H1 (cell line): ENCODE measurements around the gene PRSS2. TPM values are rescaled to one million over a fixed set of nuclear protein-coding genes. Genes with fewer than 3 reads are reported as not detected.

Source experiments
- CTCF ChIA-PET: fragments of 300-600 bp; sonication (Branson Sonifier 250); formaldehyde crosslinking; loops from one replicate; lab custom pipeline; 2021; ENCODE audit not compliant: partially characterized antibody; lab: Charles Lee
- POLR2A ChIA-PET: fragments of 300-600 bp; sonication (Branson Sonifier 250); formaldehyde crosslinking; loops from one replicate; lab custom pipeline; 2021; ENCODE audit warnings: inconsistent platforms; ENCODE audit not compliant: partially characterized antibody; lab: Charles Lee
- DNase-seq, 2 experiments: peaks; one replicate each; pipeline versions ENCODE4 v3.0.0 to v3.0.0-alpha.2; 2010 to 2022; ENCODE audit warnings: low spot score in 2 of 2, low read depth in 1 of 2, mixed read lengths in 1 of 2
- FAIRE-seq: peaks from 2 replicates; lab custom pipeline; 2011; peaks lifted over from hg19 to GRCh38; lab: Jason Lieb, UNC
- H2AFZ ChIP-seq: 2 replicates; pipeline ENCODE4 v1.8.1; 2012; ENCODE audit warnings: low read length, inconsistent platforms
- H2AK5ac ChIP-seq: 2 replicates; pipeline ENCODE4 v1.6.1; 2013; ENCODE audit warnings: low read depth, low read length
- H2BK120ac ChIP-seq: replicated peaks from 2 replicates; pipeline ENCODE3; 2013; ENCODE audit warnings: low read depth, low read length, inconsistent platforms
- H2BK12ac ChIP-seq: 2 replicates; pipeline ENCODE4 v1.6.1; 2013; ENCODE audit warnings: low read depth, low read length
- H2BK15ac ChIP-seq: 2 replicates; pipeline ENCODE4 v1.6.1; 2013; ENCODE audit warnings: low read length
- H2BK20ac ChIP-seq: 2 replicates; pipeline ENCODE4 v1.6.1; 2013; ENCODE audit warnings: low read length
- H2BK5ac ChIP-seq: 2 replicates; pipeline ENCODE4 v1.6.1; 2013; ENCODE audit warnings: low read depth, low read length
- H3K14ac ChIP-seq: 2 replicates; pipeline ENCODE4 v1.6.1; 2013; ENCODE audit warnings: inconsistent platforms; ENCODE audit not compliant: insufficient read length
- H3K18ac ChIP-seq: 2 replicates; pipeline ENCODE4 v1.6.1; 2013; ENCODE audit warnings: low read length; ENCODE audit errors: extremely low read depth
- H3K23ac ChIP-seq: 2 replicates; pipeline ENCODE4 v1.6.1; 2013; ENCODE audit warnings: inconsistent platforms; ENCODE audit not compliant: insufficient read length
- H3K23me2 ChIP-seq: 2 replicates; pipeline ENCODE4 v1.6.1; 2013; ENCODE audit warnings: low read depth, low read length
- H3K27ac ChIP-seq: 2 replicates; pipeline ENCODE4 v1.6.1; 2011; ENCODE audit warnings: low read depth, low read length, inconsistent platforms
- H3K27me3 ChIP-seq, 4 experiments: replicated peaks in 1 of 4; 1 replicate in 1 of 4; 2 replicates in 3 of 4; pipeline versions ENCODE4 v1.6.1 to v1.8.1; 2011 to 2013; ENCODE audit warnings: low read length in 3 of 4, mild to moderate bottlenecking in 3 of 4, inconsistent platforms in 2 of 4, mixed read lengths in 2 of 4, moderate library complexity in 1 of 4; ENCODE audit not compliant: control insufficient read depth in 3 of 4, insufficient read depth in 3 of 4; ENCODE audit errors: extremely low read depth in 1 of 4
- H3K36me3 ChIP-seq, 4 experiments: 2 replicates each; pipeline versions ENCODE4 v1.6.1 to v1.8.1; 2011 to 2013; ENCODE audit warnings: mild to moderate bottlenecking in 4 of 4, low read length in 3 of 4, moderate library complexity in 2 of 4, control low read depth in 1 of 4, inconsistent platforms in 1 of 4; ENCODE audit not compliant: insufficient read depth in 4 of 4, control insufficient read depth in 2 of 4
- H3K4ac ChIP-seq: replicated peaks from 2 replicates; pipeline ENCODE3; 2013; ENCODE audit warnings: low read length, low read depth, mixed read lengths, inconsistent platforms; ENCODE audit not compliant: insufficient read length
- H3K4me1 ChIP-seq, 4 experiments: replicated peaks in 1 of 4; 1 replicate in 1 of 4; 2 replicates in 3 of 4; pipeline versions ENCODE4 v1.6.1 to v1.8.1; 2011 to 2013; ENCODE audit warnings: low read length in 3 of 4, inconsistent platforms in 2 of 4, mixed read lengths in 1 of 4; ENCODE audit not compliant: insufficient read depth in 4 of 4, control insufficient read depth in 3 of 4
- H3K4me2 ChIP-seq, 2 experiments: 2 replicates each; pipeline versions ENCODE4 v1.6.1 to v1.8.1; 2011 to 2013; ENCODE audit warnings: low read depth in 2 of 2, low read length in 2 of 2, control low read depth in 1 of 2, inconsistent platforms in 1 of 2, mild to moderate bottlenecking in 1 of 2; ENCODE audit not compliant: insufficient read depth in 1 of 2
- H3K4me3 ChIP-seq, 4 experiments: fragments of 200-600, 300-600 bp in 1 of 4; sonication (generic), shearing (Covaris generic), sonication (Bioruptor Twin) in 1 of 4; 2 replicates each; pipeline versions ENCODE4 v1.5.1 to v1.8.1; 2011 to 2016; ENCODE audit warnings: low read length in 4 of 4, low read depth in 3 of 4, control low read depth in 2 of 4, inconsistent platforms in 2 of 4, mild to moderate bottlenecking in 2 of 4, mixed read lengths in 1 of 4, moderate library complexity in 1 of 4; ENCODE audit not compliant: insufficient read depth in 2 of 4; ENCODE audit errors: extremely low read depth in 1 of 4
- H3K56ac ChIP-seq: replicated peaks from 2 replicates; pipeline ENCODE3; 2013; ENCODE audit warnings: low read depth, mild to moderate bottlenecking, mixed read lengths, low read length, inconsistent platforms; ENCODE audit not compliant: insufficient read length
- H3K79me1 ChIP-seq: 2 replicates; pipeline ENCODE4 v1.6.1; 2013; ENCODE audit warnings: low read depth, low read length, control low read depth
- H3K79me2 ChIP-seq, 2 experiments: 2 replicates each; pipeline versions ENCODE4 v1.6.1 to v1.8.1; 2012 to 2013; ENCODE audit warnings: low read length in 2 of 2, mild to moderate bottlenecking in 2 of 2, inconsistent platforms in 1 of 2; ENCODE audit not compliant: insufficient read depth in 2 of 2, control insufficient read depth in 1 of 2
- H3K9ac ChIP-seq, 4 experiments: replicated peaks in 1 of 4; 1 replicate in 1 of 4; 2 replicates in 3 of 4; pipeline versions ENCODE4 v1.6.1 to v1.8.1; 2011 to 2013; ENCODE audit warnings: low read depth in 3 of 4, low read length in 3 of 4, control low read depth in 2 of 4, mild to moderate bottlenecking in 2 of 4, moderate library complexity in 2 of 4, inconsistent platforms in 1 of 4; ENCODE audit errors: extremely low read depth in 1 of 4
- H3K9me3 ChIP-seq, 2 experiments: 2 replicates each; pipeline versions ENCODE4 v1.6.1 to v1.8.1; 2012 to 2013; ENCODE audit warnings: mild to moderate bottlenecking in 2 of 2, moderate library complexity in 2 of 2, control low read depth in 1 of 2, inconsistent platforms in 1 of 2, low read depth in 1 of 2, low read length in 1 of 2, mixed read lengths in 1 of 2; ENCODE audit not compliant: insufficient read depth in 2 of 2
- H4K20me1 ChIP-seq, 2 experiments: replicated peaks in 1 of 2; 2 replicates each; pipeline versions ENCODE3 to v1.8.1; 2011 to 2013; ENCODE audit warnings: inconsistent platforms in 2 of 2, low read length in 2 of 2, mild to moderate bottlenecking in 1 of 2; ENCODE audit not compliant: insufficient read depth in 2 of 2, control insufficient read depth in 1 of 2
- H4K5ac ChIP-seq: 2 replicates; pipeline ENCODE4 v1.6.1; 2013; ENCODE audit warnings: low read length, low read depth, mixed read lengths, inconsistent platforms; ENCODE audit not compliant: insufficient read length
- H4K8ac ChIP-seq: 2 replicates; pipeline ENCODE4 v1.8.0; 2013; ENCODE audit warnings: mild to moderate bottlenecking, moderate library complexity, low read length, inconsistent platforms; ENCODE audit not compliant: insufficient read depth; ENCODE audit errors: extremely low read depth
- H4K91ac ChIP-seq: replicated peaks from 2 replicates; pipeline ENCODE3; 2013; ENCODE audit warnings: low read length, mixed read lengths, inconsistent platforms; ENCODE audit not compliant: insufficient read length
- CHD1 ChIP-seq: IDR thresholded peaks from 2 replicates; pipeline ENCODE4 v1.6.1; 2012; ENCODE audit warnings: low read depth, low read length, improper control_type of control experiment
- WGBS, 2 experiments: shearing (Covaris generic) in 1 of 2; methylation state at CpG; one replicate each; pipeline versions ENCODE4 v1.1.6 to v1.1.7; 2013 to 2015; ENCODE audit warnings: low lambda C conversion rate in 2 of 2, mixed read lengths in 2 of 2, inconsistent platforms in 1 of 2, low coverage in 1 of 2, missing lambda C conversion rate in 1 of 2; ENCODE audit not compliant: insufficient replicate concordance in 2 of 2, insufficient coverage in 1 of 2, insufficient read length in 1 of 2; ENCODE audit errors: extremely low coverage in 1 of 2, missing lambda C conversion rate in 1 of 2; 5-methylcytosine and 5-hydroxymethylcytosine counted together
- polyA plus RNA-seq, 7 experiments: library from polyadenylated mRNA; depleted of rRNA in 3 of 7; stranded (reverse) in 5 of 7; unstranded in 2 of 7; fragments of >200 nt in 5 of 7; fragments of 200-250 nt in 2 of 7; gene quantifications; 1 replicate in 5 of 7; 2 replicates in 1 of 7; 4 replicates in 1 of 7; pipeline versions ENCODE4 v1.2.1 to v1.2.3, GENCODE V29; 2011 to 2013; ENCODE audit warnings: missing spikeins in 2 of 7, mixed read lengths in 2 of 7
- total RNA-seq: library from RNA; stranded (reverse); fragmentation: NEBNext Ultra II Directional; extraction: Animal tissue kit (Norgen Biotek cat#: 25700); gene quantifications from 2 replicates; pipeline ENCODE4 v1.2.1, GENCODE V29; 2021

The PRSS2 gene
- total and polyA plus RNA-seq, 2 of the 8 experiments (the other 6 are each of a cell fraction or from before 2014, with no cell fraction given) = not detected

GRCh38 chr7:142787034-142787768 is 16.4 kb downstream of the PRSS2 start:
- Histone ChIP-seq H3K27me3 (no peaks in the 10 kb centered on the region), H3K9ac (no peak overlapping the region), H2BK120ac (no peak overlapping the region), H2BK12ac (no peak overlapping the region), H4K8ac (no peak overlapping the region), H2AK5ac (no peak overlapping the region), H2AFZ (no peak overlapping the region), H3K4ac (no peak overlapping the region), H3K79me2 (no peaks in the 10 kb centered on the region), H3K23ac (no peak overlapping the region), H4K91ac (no peak overlapping the region), H2BK5ac (no peak overlapping the region), H3K9me3 (no peaks in the 10 kb centered on the region), H3K4me1 (no peaks in the 10 kb centered on the region; a peak in 1 of 7 replicates), H3K36me3 (no peaks in the 10 kb centered on the region), H3K4me3 (no peak overlapping the region), H3K23me2 (no peaks in the 10 kb centered on the region), H3K56ac (no peak overlapping the region), H3K79me1 (no peaks in the 10 kb centered on the region), H3K14ac (no peak overlapping the region), H3K4me2 (no peak overlapping the region), H2BK20ac (peak overlapping the region; percentile 48; the same call in 1 of the 2 replicates), H3K27ac (no peak overlapping the region), H4K5ac (no peak overlapping the region), H3K18ac (no peak overlapping the region), H4K20me1 (no peaks in the 10 kb centered on the region), H2BK15ac (no peak overlapping the region)
- 88% methylated on average over 11 of the region's 11 CpGs; no CpG with 5 or more reads in 1 of the 2 experiments for whole genome bisulfite sequencing, 2 experiments
- DNase-seq = no peak
- FAIRE-seq = no peak
- ChIA-PET CTCF (interaction anchor here (0.8 to 24.1 kb wide), 20 partner anchors 11 to 290 kb away, joined by 3 to 430 read pairs (median 4); no protein-coding TSS in a partner anchor), POLR2A (interaction anchor here (0.9 kb wide), 1 partner anchor 21 kb away, joined by 3 read pairs; no protein-coding TSS in a partner anchor)
- TF ChIP-seq CHD1 = no peak
